T-helper 2 cell (primary cell): ENCODE results near the gene ABCA13.

ENCODE experiments used
- DNase-seq, 5 experiments: peaks; one replicate each; pipeline versions ENCODE4 v3.0.0 to v3.0.0-alpha.2; 2012 to 2022

ABCA13 gene

DNA sequence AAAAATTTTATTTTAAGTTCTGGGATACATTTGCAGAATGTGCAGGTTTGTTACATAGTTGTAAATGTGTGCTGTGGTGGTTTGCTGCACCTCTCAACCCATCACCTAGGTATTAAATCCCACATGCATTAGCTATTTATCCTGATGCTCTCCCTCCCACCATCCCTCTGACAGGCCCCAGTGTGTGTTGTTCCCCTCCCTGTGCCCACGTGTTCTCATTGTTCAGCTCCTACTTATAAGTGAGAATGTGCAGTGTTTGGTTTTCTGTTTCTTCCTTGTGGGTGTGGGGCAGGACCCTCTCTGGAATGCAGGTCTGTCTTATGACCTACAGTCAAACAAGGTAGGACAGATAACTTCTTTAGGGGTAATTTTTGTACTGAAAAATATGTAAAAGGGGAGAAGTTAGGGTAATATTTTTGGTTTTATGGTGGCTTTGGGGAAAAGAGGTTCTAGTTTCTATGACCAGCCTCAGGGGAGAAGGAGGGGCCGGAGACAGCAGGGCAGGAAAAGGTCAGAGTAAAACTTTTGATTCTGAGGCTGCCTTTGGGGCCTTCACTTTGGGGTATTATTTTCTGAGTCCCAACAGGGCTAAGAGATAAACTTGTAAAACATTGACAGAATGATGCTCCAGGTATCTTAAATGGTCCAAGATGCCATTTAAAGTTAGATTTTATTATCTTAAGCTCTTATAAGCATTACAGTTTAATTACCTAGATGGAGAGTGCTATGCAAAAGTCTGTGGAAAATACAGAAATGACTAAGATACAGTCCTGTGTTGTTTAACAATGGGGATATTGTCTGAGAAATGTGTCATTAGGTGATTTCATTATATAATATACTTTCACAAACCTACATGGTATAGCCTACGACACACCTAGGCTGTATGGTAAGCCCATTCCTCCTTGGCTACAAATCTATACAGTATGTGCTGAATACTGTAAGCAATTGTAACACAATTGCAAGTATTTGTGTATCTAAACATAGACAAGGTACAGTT is 354.8 kb downstream of the ABCA13 start:
- no peak for DNase-seq

DNA sequence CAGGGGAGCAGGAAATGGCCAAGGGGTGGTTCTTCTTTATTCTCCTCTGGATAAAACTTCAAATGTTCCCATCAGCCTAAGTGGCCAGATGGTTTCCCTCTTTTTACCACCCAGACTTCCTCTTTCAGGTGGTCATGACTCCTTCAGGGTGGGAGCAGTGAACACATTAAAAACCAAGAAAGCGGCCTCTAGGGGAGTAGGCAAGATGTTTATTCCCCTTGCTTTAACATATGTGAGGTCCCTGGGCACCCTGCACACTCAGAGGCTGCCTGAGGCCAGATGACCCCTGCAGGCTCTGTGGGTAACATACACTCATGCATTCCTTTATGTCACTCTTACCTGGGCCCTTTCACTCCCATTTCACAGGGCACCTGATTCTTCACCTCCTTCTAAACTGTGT is 357.4 kb downstream of the ABCA13 start:
- no peak for DNase-seq

DNA sequence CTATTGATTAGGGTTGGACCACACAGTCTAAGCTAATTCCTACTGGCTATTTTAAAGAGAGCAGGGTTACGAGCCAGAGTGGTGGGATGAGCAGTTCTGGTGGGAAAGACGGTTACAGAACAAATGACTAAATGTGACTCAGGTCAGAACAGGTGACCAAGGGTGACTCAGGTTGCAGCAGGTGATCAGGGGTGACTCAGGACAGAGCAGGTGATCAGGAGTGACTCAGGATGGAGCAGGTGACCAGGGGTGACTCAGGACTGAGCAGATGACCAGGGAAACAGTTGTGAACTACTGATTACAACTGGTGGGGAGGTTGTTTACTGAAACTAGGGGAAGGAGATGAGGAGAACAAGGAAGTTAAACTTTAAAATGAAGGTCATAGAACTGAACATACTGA is 366.3 kb downstream of the ABCA13 start:
- no peak for DNase-seq

DNA sequence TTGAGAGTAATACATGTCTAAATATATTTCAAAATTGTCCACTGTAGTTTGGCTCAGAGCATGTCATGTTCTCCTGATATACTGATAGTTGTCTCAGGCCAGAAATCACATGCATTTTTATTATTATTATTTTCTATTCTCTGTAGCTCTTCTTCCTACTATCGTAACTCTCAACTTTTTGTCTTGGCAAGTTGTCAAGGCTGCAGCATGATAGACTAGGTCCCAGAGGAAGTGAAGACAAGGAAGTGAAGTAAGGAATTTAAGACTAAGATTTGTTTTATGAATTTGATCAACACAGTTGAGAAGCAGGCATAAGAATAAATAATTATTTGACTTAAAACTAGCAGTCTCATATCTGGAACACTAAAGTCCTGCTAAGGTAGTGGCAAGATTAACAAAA is 369.5 kb downstream of the ABCA13 start:
- no peak for DNase-seq

DNA sequence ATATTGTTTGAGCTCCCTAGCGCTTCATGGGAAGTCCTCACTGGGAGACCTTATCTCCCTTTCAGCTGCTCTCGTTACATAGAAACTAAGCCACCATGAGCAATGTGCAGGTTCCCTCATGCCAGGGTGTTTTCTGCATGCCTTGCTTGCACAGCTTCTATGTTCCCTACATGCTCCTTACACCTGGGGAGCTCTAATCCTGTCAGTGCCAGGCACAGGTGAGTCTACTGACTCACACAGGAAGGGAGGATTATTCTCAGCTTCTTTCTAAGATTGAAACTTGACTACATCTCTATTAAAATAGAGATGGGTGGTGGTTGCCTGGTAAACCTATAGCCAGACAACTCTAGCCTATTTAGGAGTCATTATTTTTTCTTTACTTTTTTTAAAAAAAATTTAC is 377.4 kb downstream of the ABCA13 start:
- DNase-seq = no peak

DNA sequence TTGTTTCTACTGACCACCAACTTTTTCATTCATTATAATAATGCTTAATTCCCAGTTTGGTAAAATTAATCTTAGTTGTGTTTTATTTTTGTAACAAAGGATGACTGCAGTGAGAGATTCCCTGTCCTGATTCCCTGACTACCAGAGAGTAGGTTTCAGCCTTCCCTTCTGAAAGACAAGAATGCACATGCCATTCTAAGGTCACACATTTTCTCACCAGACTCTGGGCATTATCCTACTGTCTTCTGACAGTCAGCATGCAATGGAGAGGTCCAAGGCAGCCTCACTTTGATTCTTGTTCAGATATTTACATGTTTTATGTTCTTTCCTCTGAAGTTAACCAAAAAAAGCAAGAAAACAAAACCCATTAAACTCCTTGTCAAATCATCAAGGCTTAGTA is 380.4 kb downstream of the ABCA13 start:
- no peak for DNase-seq

DNA sequence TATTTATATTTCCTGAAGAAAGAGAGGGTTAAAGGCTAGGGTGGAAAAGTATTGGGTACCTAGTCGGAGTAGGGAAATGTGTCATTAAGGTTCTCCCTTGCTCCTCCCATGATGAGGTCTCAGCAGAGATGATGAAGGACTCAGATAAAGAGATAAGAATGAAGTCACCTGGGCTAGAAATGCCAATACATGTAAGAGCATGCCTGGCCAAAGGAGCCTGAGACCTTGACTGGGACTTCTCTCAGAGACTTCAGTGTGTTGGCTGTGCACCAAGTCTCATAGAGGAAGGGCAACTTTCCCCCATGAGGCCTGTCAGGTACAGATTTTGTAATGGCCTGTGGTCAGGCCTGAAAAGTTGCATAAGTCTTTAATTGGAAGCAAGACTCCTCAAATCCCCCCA is 392.1 kb downstream of the ABCA13 start:
- DNase-seq = no peak

- DNase-seq = no peak
Measured at GRCh38 chr7:48575516-48575915, 404.3 kb downstream of the ABCA13 start.

GRCh38 chr7:48587475-48587874 is 416.2 kb downstream of the ABCA13 start:
- DNase-seq = no peak

GRCh38 chr7:48594349-48594748 is 423.1 kb downstream of the ABCA13 start:
- no peak for DNase-seq

DNA sequence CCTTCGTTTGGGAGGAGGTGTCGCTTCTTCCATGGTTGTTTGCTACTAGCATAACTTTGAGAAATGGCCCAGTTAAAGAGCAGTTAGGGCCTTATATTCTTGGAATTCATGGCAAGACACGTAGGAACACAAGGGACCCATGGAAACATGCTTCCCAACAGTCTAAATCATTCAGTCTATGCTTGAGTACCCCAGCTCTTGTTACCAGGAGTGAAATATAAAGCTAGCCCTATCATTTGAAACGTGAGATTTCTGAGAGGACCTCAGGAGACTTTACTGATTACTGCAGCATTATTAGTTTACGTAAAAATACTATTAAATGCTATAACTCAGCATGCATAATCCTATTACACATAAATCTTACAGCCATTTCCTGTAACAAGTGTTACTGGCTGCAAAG is 424.5 kb downstream of the ABCA13 start:
- no peak for DNase-seq

DNA sequence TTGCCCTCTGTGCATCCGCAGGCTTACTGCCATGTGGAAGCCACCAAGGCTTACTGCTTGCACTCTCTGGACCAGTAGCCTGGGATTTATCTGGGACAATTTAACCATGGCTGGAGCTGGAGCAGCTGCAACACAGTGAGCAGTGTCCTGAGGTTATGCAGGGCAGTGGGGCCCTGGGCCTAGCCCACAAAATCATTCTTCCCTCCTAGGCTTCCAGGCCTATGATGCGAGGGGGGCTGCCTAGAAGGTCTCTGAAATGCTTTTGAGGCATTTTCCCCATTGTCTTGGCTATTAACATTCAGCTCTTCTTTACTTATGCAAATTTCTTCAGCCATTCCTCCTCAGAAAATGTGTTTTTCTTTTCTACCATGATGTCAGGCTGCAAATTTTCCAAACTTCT is 439.4 kb downstream of the ABCA13 start:
- DNase-seq = no peak

- DNase-seq = no peak
Measured at GRCh38 chr7:48611993-48612392, 440.7 kb downstream of the ABCA13 start.

GRCh38 chr7:48617508-48617907 is 446.2 kb downstream of the ABCA13 start:
- DNase-seq = no peak

DNA sequence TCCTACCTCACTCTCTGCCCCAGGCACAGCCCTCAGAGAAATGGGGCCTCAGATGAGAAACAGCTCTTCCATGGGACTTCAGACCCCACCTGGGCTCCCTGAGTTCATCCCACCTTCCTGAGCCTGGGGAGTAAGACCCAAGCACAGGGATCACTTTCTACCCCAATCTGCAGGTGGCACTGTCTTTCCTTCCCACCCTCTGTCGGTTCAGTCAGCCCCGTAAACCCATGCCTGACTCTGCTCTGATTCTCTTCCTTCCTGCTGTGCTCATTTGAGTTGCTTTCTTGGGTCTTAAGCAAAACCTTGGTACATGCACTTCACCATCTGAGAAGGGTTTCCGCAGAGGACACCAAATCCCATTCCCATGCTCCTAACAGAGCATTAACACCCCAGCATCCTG is 446.7 kb downstream of the ABCA13 start:
- no peak for DNase-seq

DNA sequence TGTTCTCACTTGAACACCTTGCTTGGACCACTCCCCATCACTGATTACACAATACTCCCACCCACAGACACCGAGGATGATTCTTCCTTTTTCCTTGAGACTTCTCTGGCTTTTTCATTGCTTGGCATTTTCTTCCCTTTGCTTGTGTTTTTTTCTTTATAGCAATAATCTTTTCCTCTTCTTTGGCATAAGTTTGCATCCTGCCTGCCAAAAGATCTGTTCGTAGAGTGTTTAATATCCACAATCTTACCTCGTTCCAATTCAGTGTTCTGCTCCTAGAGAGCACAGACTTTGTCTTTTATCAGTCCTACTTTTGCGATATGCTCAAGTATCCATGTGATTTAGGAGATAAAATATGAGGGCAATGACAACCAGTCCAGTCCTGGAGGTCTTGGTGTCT is 449.8 kb downstream of the ABCA13 start:
- DNase-seq = no peak

GRCh38 chr7:48627164-48627563 is 455.9 kb downstream of the ABCA13 start:
- no peak for DNase-seq

GRCh38 chr7:48628793-48629349 is 457.6 kb downstream of the ABCA13 start:
- DNase-seq = no peak

GRCh38 chr7:48634116-48634632 is 462.9 kb downstream of the ABCA13 start:
- DNase-seq = no peak

DNA sequence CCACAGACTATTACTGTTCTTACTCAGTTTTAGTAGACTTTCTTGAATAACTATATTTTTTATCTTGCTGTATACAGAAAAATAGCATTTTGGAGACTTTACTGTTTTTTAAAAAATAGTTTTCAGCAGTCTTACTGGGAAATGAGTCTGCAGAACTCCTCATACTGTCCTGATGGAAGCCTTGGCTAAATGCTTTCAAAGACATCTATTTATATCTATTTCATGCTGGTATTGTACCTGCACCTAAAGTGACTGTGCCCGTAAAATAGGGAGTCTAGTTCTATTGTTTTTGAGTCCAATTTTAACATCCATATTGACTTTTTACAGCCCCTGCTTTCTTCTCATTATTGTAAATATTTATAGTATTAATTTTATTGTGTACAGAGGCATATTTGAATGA is 464.5 kb downstream of the ABCA13 start:
- DNase-seq = no peak

GRCh38 chr7:48636391-48637015 is 465.2 kb downstream of the ABCA13 start:
- DNase-seq = no peak

DNA sequence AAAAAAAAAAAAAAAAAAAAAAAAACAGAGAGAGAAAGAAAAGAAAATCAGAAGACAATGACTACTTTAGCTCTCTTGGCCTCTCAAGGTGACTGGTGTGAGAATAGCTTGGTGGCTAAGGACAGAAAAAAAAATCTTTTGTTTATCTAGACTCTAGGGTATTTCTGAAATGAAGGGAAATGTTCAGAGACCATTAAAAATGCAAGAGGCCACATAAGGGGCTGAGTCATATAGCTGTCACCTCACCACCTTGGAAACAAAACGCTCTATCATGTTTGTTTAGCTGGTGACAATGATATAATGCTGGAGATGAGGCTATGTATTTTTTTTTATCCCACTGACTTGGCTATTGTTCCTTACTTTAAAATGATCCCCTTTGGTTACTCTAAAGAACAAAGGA is 466.1 kb downstream of the ABCA13 start:
- no peak for DNase-seq

- no peak for DNase-seq
Measured at GRCh38 chr7:48638041-48638440, 466.8 kb downstream of the ABCA13 start.
